Mucosa of stomach (tissue), 1 donor: Measurements from ENCODE around the gene MYO3B.
"Not testable (repeated sequence)": the region's sequence is repeated elsewhere in the genome, so short reads cannot be mapped to it uniquely, and the experiment has no call there.

Experiments used
- H3K27me3 ChIP-seq: one replicate; pipeline ENCODE4 v1.7.0; 2013; ENCODE audit warnings: mild to moderate bottlenecking, low read length; ENCODE audit not compliant: control insufficient read depth, insufficient read depth
- H3K36me3 ChIP-seq: one replicate; pipeline ENCODE4 v1.7.0; 2013; ENCODE audit warnings: low read length; ENCODE audit not compliant: control insufficient read depth, insufficient read depth
- H3K4me1 ChIP-seq: one replicate; pipeline ENCODE4 v1.7.0; 2013; ENCODE audit warnings: mild to moderate bottlenecking, low read length; ENCODE audit not compliant: control insufficient read depth, insufficient read depth
- H3K4me3 ChIP-seq: one replicate; pipeline ENCODE4 v1.7.0; 2013; ENCODE audit warnings: low read length
- H3K9ac ChIP-seq: one replicate; pipeline ENCODE4 v1.7.0; 2013; ENCODE audit warnings: mild to moderate bottlenecking, low read length, moderate library complexity
- H3K9me3 ChIP-seq: one replicate; pipeline ENCODE4 v1.7.0; 2013; ENCODE audit warnings: mild to moderate bottlenecking, low read length, moderate library complexity; ENCODE audit not compliant: control insufficient read depth
- donor health status: Pancreatic carcinoma.

The MYO3B gene

GRCh38 chr2:170665743-170666142 is 487.8 kb downstream of the MYO3B start:
- Histone ChIP-seq H3K9ac (no peak overlapping the region), H3K36me3 (no peaks in the 10 kb centered on the region), H3K4me1 (no peaks in the 10 kb centered on the region), H3K9me3 (no peaks in the 10 kb centered on the region), H3K27me3 (no peaks in the 10 kb centered on the region), H3K4me3 (no peak overlapping the region)

- no peaks in the 10 kb centered on the region for H3K27me3 ChIP-seq
- no peak overlapping the region for H3K4me3 ChIP-seq
- H3K9me3 ChIP-seq: no peaks in the 10 kb centered on the region
- H3K36me3 ChIP-seq: no peaks in the 10 kb centered on the region
- no peak overlapping the region for H3K9ac ChIP-seq
- no peaks in the 10 kb centered on the region for H3K4me1 ChIP-seq
Measured at GRCh38 chr2:170669909-170670308, 492.0 kb downstream of the MYO3B start.

GRCh38 chr2:170670651-170671050 is 492.7 kb downstream of the MYO3B start:
- Histone ChIP-seq H3K27me3 (no peaks in the 10 kb centered on the region), H3K9ac (no peak overlapping the region), H3K4me1 (no peaks in the 10 kb centered on the region), H3K9me3 (no peaks in the 10 kb centered on the region), H3K36me3 (no peaks in the 10 kb centered on the region), H3K4me3 (no peak overlapping the region)

GRCh38 chr2:170671079-170671478 is 493.1 kb downstream of the MYO3B start:
- H3K9ac ChIP-seq: no peak overlapping the region
- no peaks in the 10 kb centered on the region for H3K9me3 ChIP-seq
- H3K27me3 ChIP-seq: no peaks in the 10 kb centered on the region
- no peaks in the 10 kb centered on the region for H3K4me1 ChIP-seq
- H3K4me3 ChIP-seq: no peak overlapping the region
- no peaks in the 10 kb centered on the region for H3K36me3 ChIP-seq

- H3K4me1 ChIP-seq, H3K36me3 ChIP-seq, H3K27me3 ChIP-seq, H3K4me3 ChIP-seq, H3K9me3 ChIP-seq, H3K9ac ChIP-seq: not testable (repeated sequence)
Measured at GRCh38 chr2:170674282-170674681, 496.3 kb downstream of the MYO3B start.

- no peaks in the 10 kb centered on the region for H3K9me3 ChIP-seq
- H3K4me1 ChIP-seq: no peaks in the 10 kb centered on the region
- no peaks in the 10 kb centered on the region for H3K36me3 ChIP-seq
- H3K9ac ChIP-seq: no peak overlapping the region
- no peaks in the 10 kb centered on the region for H3K27me3 ChIP-seq
- no peak overlapping the region for H3K4me3 ChIP-seq
Measured at GRCh38 chr2:170675701-170676100, 497.8 kb downstream of the MYO3B start.

- Histone ChIP-seq H3K36me3 (no peaks in the 10 kb centered on the region), H3K4me1 (no peaks in the 10 kb centered on the region), H3K4me3 (no peak overlapping the region), H3K9me3 (no peaks in the 10 kb centered on the region), H3K27me3 (no peaks in the 10 kb centered on the region), H3K9ac (no peak overlapping the region)
Measured at GRCh38 chr2:170679607-170680079, 501.7 kb downstream of the MYO3B start.

- H3K9ac ChIP-seq: no peak overlapping the region
- no peaks in the 10 kb centered on the region for H3K36me3 ChIP-seq
- H3K4me1 ChIP-seq: no peaks in the 10 kb centered on the region
- H3K27me3 ChIP-seq: no peaks in the 10 kb centered on the region
- H3K4me3 ChIP-seq: no peak overlapping the region
- no peaks in the 10 kb centered on the region for H3K9me3 ChIP-seq
Measured at GRCh38 chr2:170680172-170680941, 502.4 kb downstream of the MYO3B start.

- no peaks in the 10 kb centered on the region for H3K36me3 ChIP-seq
- no peak overlapping the region for H3K4me3 ChIP-seq
- H3K27me3 ChIP-seq: no peaks in the 10 kb centered on the region
- H3K9ac ChIP-seq: no peak overlapping the region
- H3K9me3 ChIP-seq: no peaks in the 10 kb centered on the region
- H3K4me1 ChIP-seq: no peaks in the 10 kb centered on the region
Measured at GRCh38 chr2:170681311-170681710, 503.4 kb downstream of the MYO3B start.

- H3K9me3 ChIP-seq: no peaks in the 10 kb centered on the region
- no peak overlapping the region for H3K9ac ChIP-seq
- H3K36me3 ChIP-seq: no peaks in the 10 kb centered on the region
- H3K4me3 ChIP-seq: no peak overlapping the region
- no peaks in the 10 kb centered on the region for H3K27me3 ChIP-seq
- H3K4me1 ChIP-seq: no peaks in the 10 kb centered on the region
Measured at GRCh38 chr2:170685591-170685990, 507.6 kb downstream of the MYO3B start.

- Histone ChIP-seq H3K36me3 (no peaks in the 10 kb centered on the region), H3K4me1 (no peaks in the 10 kb centered on the region), H3K4me3 (no peak overlapping the region), H3K27me3 (no peaks in the 10 kb centered on the region), H3K9me3 (no peaks in the 10 kb centered on the region), H3K9ac (no peak overlapping the region)
Measured at GRCh38 chr2:170689481-170689880, 511.5 kb downstream of the MYO3B start.

GRCh38 chr2:170690640-170691039 is 512.7 kb downstream of the MYO3B start:
- H3K9ac ChIP-seq: no peak overlapping the region
- H3K36me3 ChIP-seq: no peaks in the 10 kb centered on the region
- H3K4me3 ChIP-seq: no peak overlapping the region
- no peaks in the 10 kb centered on the region for H3K9me3 ChIP-seq
- no peaks in the 10 kb centered on the region for H3K4me1 ChIP-seq
- no peaks in the 10 kb centered on the region for H3K27me3 ChIP-seq

GRCh38 chr2:170694316-170694715 is 516.4 kb downstream of the MYO3B start:
- H3K27me3 ChIP-seq: no peaks in the 10 kb centered on the region
- no peaks in the 10 kb centered on the region for H3K9me3 ChIP-seq
- H3K9ac ChIP-seq: no peak overlapping the region
- peaks cover 4% of the 10 kb centered on the region for H3K4me1 ChIP-seq
- H3K4me3 ChIP-seq: no peak overlapping the region
- H3K36me3 ChIP-seq: no peaks in the 10 kb centered on the region
